ENCODE data around the gene PCCA. TPM values are rescaled to one million over a fixed set of nuclear protein-coding genes. Genes with fewer than 3 reads are reported as not detected.

Gene PCCA
- polyA plus RNA-seq, 1 donor, result 27.5 TPM

- DNase-seq, result no peak
Observed at GRCh38 chr13:100530671-100531213, 441.8 kb downstream of the PCCA start.

GRCh38 chr13:100532090-100532766 is 443.3 kb downstream of the PCCA start:
- DNase-seq, result no peak

- DNase-seq, result no peak
Observed at GRCh38 chr13:100532836-100533435, 444.0 kb downstream of the PCCA start.

- no peak for DNase-seq
Observed at GRCh38 chr13:100533588-100534041, 444.7 kb downstream of the PCCA start.

GRCh38 chr13:100534147-100534843 is 445.4 kb downstream of the PCCA start:
- DNase-seq, result no peak

- no peak for DNase-seq
Observed at GRCh38 chr13:100534911-100535310, 446.0 kb downstream of the PCCA start.

- DNase-seq, result no peak
Observed at GRCh38 chr13:100535426-100536135, 446.7 kb downstream of the PCCA start.

GRCh38 chr13:100536643-100537180 is 447.8 kb downstream of the PCCA start:
- DNase-seq, result no peak

- no peak for DNase-seq
Observed at GRCh38 chr13:100537486-100537885, 448.6 kb downstream of the PCCA start.

GRCh38 chr13:100537951-100538462 is 449.1 kb downstream of the PCCA start:
- DNase-seq, result no peak

- DNase-seq, result no peak
Observed at GRCh38 chr13:100540621-100541020, 451.7 kb downstream of the PCCA start.

GRCh38 chr13:100541897-100542825 is 453.3 kb downstream of the PCCA start:
- no peak for DNase-seq

GRCh38 chr13:100542826-100543156 is 453.9 kb downstream of the PCCA start:
- DNase-seq, result no peak

- DNase-seq, result no peak
Observed at GRCh38 chr13:100543872-100544602, 455.1 kb downstream of the PCCA start.

- no peak for DNase-seq
Observed at GRCh38 chr13:100544866-100545683, 456.2 kb downstream of the PCCA start.

- DNase-seq, result no peak
Observed at GRCh38 chr13:100545684-100546061, 456.8 kb downstream of the PCCA start.

GRCh38 chr13:100546713-100547405 is 458.0 kb downstream of the PCCA start:
- DNase-seq, result no peak

GRCh38 chr13:100547791-100548201 is 458.9 kb downstream of the PCCA start:
- DNase-seq, result peak; percentile 53

GRCh38 chr13:100549316-100549715 is 460.4 kb downstream of the PCCA start:
- no peak for DNase-seq

Measured in hindlimb muscle (tissue), 1 donor.